Measurements from ENCODE around the gene OARD1. TPM values are rescaled to one million over a fixed set of nuclear protein-coding genes. Genes with fewer than 3 reads are reported as not detected.
A peak's percentile ranks its signal among the peaks of the same experiment; 100 is the strongest.
"Not testable (repeated sequence)": the region's sequence is repeated elsewhere in the genome, so short reads cannot be mapped to it uniquely, and the experiment has no call there.

The OARD1 gene
- 55.8 TPM for polyA plus RNA-seq (2012; ENCODE audit: insufficient read depth, insufficient read length)

DNA sequence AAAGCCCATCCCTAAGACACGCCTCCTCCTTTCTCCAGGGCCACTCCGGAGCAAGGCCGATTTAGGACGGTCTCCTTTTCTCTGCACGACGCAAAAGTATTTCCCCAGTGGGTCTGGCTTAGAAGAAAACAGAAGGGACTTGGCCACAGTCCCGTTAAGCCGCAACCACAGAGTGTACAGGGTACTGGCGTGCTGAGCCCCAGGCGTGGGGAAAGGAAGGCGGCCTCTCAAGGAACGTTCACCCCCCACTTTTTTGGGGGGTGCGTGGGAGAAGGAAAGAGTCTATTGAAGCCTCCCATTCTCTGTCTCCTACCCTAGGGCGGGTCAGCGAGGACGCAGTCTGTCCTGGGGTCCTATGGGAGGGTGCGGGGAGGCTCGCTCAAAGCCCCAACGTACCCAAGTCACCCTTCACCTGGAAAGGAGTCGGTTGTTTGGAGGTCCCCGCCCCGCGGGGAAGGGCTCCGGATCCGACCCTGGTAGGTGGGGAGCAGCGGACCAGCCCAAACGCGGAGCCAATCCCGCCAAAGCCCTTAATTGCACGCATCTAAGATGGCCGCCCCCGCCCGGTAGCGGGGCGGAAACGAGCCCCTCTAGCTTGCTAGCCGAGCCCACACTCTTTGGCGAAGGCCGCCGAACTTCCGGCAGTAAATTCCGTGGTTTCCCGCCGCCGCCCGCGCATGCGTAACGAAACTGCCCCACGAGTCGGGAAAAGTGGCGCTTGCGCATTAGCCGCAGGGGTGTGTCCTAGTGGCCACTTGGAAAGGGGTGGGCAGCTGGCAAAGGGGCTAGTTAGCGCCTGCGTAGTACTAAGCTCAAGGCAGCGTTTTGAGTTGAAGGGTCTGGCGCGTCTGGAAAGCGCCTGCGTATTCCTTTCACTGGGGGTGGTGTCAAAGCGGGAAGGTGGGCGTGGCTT lies at the start of gene OARD1:
Gene OARD1 (minus strand): TSS at position 434 of the 913 bp plus-strand sequence. CDS start 722 bp downstream, outside the sequence.
- H3K4me3 ChIP-seq (ENCODE audit: low read length) = peak within 1 kb of the TSS; percentile 88
- peak; percentile 99 for DNase-seq (ENCODE audit: low read depth, low spot score)

- DNase-seq (ENCODE audit: low read depth, low spot score) = no peak
- no peak overlapping the region for H3K4me3 ChIP-seq (ENCODE audit: low read length)
These were observed 47.9 kb upstream of the OARD1 start for GRCh38 chr6:41120058-41120457.

GRCh38 chr6:41119508-41119907 lies 47.4 kb upstream of the OARD1 start:
- DNase-seq (ENCODE audit: low read depth, low spot score) = no peak
- no peak overlapping the region for H3K4me3 ChIP-seq (ENCODE audit: low read length)

GRCh38 chr6:41115027-41115426 lies 42.9 kb upstream of the OARD1 start:
- DNase-seq (ENCODE audit: low read depth, low spot score); H3K4me3 ChIP-seq (ENCODE audit: low read length): not testable (repeated sequence)

- H3K4me3 ChIP-seq (ENCODE audit: low read length) = no peak overlapping the region
- DNase-seq (ENCODE audit: low read depth, low spot score) = no peak
These were observed 38.9 kb upstream of the OARD1 start for GRCh38 chr6:41111017-41111416.

GRCh38 chr6:41103847-41104246 lies 31.7 kb upstream of the OARD1 start:
- DNase-seq (ENCODE audit: low read depth, low spot score) = no peak
- H3K4me3 ChIP-seq (ENCODE audit: low read length) = no peak overlapping the region

- no peak overlapping the region for H3K4me3 ChIP-seq (ENCODE audit: low read length)
- DNase-seq (ENCODE audit: low read depth, low spot score) = no peak
These were observed 28.7 kb upstream of the OARD1 start for GRCh38 chr6:41100871-41101287.

GRCh38 chr6:41098366-41098765 lies 26.2 kb upstream of the OARD1 start:
- DNase-seq (ENCODE audit: low read depth, low spot score) = no peak
- no peak overlapping the region for H3K4me3 ChIP-seq (ENCODE audit: low read length)

- no peak for DNase-seq (ENCODE audit: low read depth, low spot score)
- no peak overlapping the region for H3K4me3 ChIP-seq (ENCODE audit: low read length)
These were observed 25.4 kb upstream of the OARD1 start for GRCh38 chr6:41097467-41098090.

DNA sequence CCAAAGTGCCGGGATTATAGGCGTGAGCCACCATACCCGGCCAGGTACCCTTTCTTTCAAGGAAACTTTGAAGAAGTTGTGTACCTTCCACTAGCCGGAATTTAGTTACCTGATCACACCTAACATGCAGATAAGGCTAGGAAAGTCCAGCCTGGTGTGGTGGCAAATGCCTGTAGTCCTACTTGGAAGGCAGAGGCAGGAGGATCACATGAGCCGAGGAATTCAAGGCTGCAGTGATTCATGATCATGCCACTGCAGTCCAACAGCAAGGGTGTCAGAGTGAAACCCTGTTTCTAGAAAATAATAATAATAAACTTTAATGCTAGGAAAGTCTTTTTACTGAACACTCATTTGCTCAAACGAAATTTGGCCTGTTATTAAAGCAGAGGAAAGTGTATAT lies 21.6 kb upstream of the OARD1 start:
- no peak for DNase-seq (ENCODE audit: low read depth, low spot score)
- no peak overlapping the region for H3K4me3 ChIP-seq (ENCODE audit: low read length)

DNA sequence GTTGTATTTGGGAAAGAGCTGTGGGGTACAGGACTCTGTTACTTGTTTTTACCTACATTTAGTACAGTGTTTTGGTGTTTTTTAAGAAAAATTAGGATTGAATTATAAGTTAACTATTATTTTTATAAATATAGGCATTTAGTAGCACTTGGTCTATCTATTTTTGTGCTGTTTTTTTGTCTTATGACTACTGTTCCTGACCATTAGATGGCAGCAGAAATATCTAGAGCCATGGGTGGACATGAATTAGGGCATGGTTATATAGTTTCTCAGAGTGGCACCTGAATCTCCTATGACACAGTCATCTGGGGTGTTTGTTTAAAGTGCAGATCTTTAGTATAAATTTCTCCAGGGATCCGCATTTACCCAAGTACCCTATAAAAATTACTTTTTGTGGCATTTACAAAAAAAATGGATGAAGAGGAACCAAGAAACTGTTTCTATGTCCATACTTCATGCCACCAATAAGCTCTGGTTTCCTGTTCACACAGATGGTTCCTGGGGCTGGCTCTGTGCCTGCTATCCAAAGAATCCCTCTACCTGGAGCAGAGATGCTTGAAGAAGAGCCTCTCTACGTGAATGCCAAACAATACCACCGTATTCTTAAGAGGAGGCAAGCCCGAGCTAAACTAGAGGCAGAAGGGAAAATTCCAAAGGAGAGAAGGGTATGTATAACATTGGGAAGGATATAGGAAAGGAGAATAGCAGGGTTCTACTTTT lies 20.4 kb upstream of the OARD1 start:
- no peak for DNase-seq (ENCODE audit: low read depth, low spot score)

DNA sequence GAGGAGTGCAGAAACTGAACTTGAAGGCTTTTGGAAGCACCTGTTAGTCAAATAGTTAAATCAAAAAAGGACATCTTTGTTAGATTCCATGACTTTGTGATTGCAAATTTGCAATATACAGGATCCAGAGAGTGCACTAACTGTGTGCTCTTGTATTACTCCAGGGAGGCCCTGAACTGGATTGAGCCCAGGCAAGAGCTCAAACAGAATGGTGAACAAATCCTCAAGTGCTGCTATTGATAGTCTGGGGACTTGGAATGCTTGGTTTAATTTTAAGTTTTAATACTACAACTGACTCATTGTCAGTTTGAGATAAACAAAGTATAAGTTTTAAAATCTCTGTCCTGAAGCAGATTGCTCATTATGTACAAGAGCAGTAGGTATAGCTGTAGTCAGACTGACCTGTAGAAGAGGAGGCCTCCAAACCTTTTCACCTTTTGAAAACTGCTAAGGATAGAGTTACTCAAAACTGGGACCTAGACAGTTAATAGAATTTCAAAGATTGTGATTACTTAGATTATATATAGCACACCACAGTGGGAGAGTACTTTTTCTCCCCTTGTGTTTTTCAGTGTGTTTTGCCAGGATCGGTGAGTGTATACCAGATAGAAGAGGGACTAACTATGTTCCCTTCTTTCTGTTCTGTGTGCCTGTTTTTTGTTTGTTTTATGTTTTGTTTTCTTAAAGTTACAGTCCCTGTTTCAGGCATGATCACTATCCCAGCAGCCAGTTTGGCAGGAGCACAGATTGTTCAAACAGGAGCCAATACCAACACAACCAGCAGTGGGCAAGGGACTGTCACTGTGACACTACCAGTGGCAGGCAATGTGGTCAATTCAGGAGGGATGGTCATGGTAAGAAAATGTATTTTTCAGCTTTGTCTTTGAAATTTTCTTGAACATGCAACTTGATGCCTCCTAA lies 18.9 kb upstream of the OARD1 start:
- DNase-seq (ENCODE audit: low read depth, low spot score) = no peak
- no peak overlapping the region for H3K4me3 ChIP-seq (ENCODE audit: low read length)

More for the DNA sequence above, 20.4 kb upstream of the OARD1 start:
- H3K4me3 ChIP-seq (ENCODE audit: low read length) = no peak overlapping the region

DNA sequence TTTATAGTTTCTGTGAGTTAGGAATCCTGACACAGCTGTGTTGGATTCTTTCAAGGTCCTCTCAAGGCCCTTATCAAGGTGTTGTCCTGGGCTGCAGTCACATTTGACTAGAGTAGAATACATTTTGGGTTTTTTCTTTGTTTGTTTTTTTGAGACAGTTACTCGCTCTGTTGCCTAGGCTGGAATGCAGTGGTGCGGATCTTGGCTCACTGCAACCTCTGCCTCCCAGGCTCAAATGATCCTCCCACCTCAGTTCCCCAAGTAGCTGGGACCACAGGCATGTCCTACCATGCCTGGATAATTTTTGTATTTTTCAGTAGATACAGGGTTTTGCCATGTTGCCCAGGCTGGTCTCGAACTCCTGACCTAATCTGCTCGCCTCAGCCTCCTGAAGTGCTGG lies 16.3 kb upstream of the OARD1 start:
- H3K4me3 ChIP-seq (ENCODE audit: low read length) = no peak overlapping the region
- DNase-seq (ENCODE audit: low read depth, low spot score) = no peak

DNA sequence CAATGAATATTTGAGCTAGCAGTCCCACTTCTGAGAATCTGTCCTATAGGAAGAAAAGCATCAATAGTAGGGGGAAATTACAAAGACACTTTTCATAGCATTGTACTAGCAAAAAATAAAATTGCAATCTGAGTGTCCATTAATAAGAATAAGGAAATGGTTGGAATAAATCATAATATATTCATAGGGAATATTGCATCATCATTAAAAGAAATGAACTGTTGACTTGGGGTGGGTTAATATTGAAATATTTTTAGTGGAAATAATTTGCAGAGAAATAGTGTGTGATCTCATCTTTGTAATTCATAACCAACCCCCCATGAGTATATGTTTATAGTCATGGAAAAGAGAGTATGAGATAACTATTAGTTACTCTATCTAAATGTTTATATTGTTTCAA lies 13.0 kb upstream of the OARD1 start:
- H3K4me3 ChIP-seq (ENCODE audit: low read length) = no peak overlapping the region
- DNase-seq (ENCODE audit: low read depth, low spot score) = no peak

DNA sequence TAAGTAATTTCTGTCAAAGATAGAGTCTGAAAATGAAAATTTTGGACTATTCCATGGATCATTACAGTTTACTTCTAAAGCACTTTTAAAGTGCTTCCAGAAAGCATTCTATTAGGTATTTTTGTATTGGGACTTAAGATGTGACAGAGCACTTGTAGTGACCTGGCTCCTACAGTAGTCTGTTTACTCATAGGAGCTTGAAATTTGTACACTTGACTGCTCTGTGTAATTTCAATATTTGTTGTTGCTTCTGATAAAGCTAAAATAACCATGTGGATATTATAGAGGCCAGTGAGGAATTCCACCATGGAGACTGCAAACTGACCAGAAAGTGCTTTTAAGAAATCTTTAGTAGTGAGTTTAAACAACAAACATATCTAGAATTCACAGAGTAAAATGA lies 10.9 kb upstream of the OARD1 start:
- DNase-seq (ENCODE audit: low read depth, low spot score) = no peak
- no peak overlapping the region for H3K4me3 ChIP-seq (ENCODE audit: low read length)

DNA sequence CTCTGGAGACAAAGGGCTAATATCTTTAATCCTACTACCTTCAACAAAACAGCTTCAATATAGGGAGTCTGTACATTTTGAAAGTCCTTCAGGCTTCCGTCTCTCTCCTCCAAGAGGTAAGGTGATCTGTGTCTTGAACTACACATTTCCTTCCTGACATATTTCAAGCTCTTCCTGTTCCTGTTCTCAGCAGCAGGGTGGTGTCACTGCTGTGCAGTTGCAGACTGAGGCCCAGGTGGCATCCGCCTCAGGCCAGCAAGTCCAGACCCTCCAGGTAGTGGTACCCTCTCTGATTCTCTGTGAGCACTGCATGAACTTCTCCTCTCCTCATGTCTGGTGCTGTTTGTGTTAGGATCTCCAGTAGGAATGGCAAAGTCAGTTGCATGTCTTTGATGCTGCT lies 8.5 kb upstream of the OARD1 start:
- no peak overlapping the region for H3K4me3 ChIP-seq (ENCODE audit: low read length)
- DNase-seq (ENCODE audit: low read depth, low spot score) = no peak

GRCh38 chr6:41079080-41079479 lies 6.9 kb upstream of the OARD1 start:
- no peak for DNase-seq (ENCODE audit: low read depth, low spot score)
- H3K4me3 ChIP-seq (ENCODE audit: low read length) = no peak overlapping the region

GRCh38 chr6:41078101-41078500 lies 5.9 kb upstream of the OARD1 start:
- DNase-seq (ENCODE audit: low read depth, low spot score) = no peak

GRCh38 chr6:41077536-41077935 lies 5.4 kb upstream of the OARD1 start:
- DNase-seq (ENCODE audit: low read depth, low spot score) = no peak

More at GRCh38 chr6:41078101-41078500, 5.9 kb upstream of the OARD1 start:
- H3K4me3 ChIP-seq (ENCODE audit: low read length) = no peak overlapping the region

More at GRCh38 chr6:41077536-41077935, 5.4 kb upstream of the OARD1 start:
- no peak overlapping the region for H3K4me3 ChIP-seq (ENCODE audit: low read length)
